Measurements from ENCODE around the gene SPIC.

DNA sequence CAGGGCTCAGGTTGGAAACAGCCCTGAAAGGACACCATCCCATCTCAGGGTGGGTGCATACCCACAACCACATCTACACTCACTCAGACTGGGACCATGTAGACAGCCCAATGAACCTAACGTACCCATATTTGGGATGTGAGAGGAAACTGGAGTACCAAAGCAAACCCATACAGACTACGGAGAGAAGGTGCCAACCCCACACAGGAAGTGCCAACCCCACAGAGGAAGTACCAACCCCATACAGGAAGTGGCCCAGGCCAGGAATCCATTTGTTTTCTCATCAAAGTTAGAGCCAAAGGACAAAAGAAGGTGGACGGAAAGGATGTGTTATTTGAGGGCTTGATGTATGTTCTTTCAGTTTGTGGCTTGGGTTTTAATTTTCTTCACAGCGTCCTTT is 19.5 kb upstream of the SPIC start:
- TF ChIP-seq POLR2AphosphoS5 (IDR thresholded peaks at IDR 0.05; ENCODE audit: low read depth, low read length) (no peak), POLR2A (IDR thresholded peaks at IDR 0.05; ENCODE audit: low read depth, low read length) (no peak), TAF1 (IDR thresholded peaks at IDR 0.05; ENCODE audit: low read depth, low read length) (no peak), PAX5 (IDR thresholded peaks at IDR 0.05; ENCODE audit: insufficient read depth, low read length, severe bottlenecking) (no peak), SPI1 (IDR thresholded peaks at IDR 0.05; ENCODE audit: low read depth, low read length) (no peak), POU2F2 (IDR thresholded peaks at IDR 0.05; ENCODE audit: low read depth, low read length) (no peak)
